Epithelial cell of prostate (primary cell): Measurements from ENCODE around the gene KIAA0040.

Experiments
- DNase-seq: peaks from one replicate; pipeline ENCODE4 v3.0.0-alpha.2; 2011; ENCODE audit warnings: low read depth, low spot score
- H3K27ac ChIP-seq: fragments of 450-650 bp; 2 replicates; pipeline ENCODE4 v1.5.1; 2017; ENCODE audit warnings: mild to moderate bottlenecking

The KIAA0040 gene

GRCh38 chr1:175174309-175175102 is 18.1 kb downstream of the KIAA0040 start:
- no peak overlapping the region for H3K27ac ChIP-seq
- DNase-seq = no peak

DNA sequence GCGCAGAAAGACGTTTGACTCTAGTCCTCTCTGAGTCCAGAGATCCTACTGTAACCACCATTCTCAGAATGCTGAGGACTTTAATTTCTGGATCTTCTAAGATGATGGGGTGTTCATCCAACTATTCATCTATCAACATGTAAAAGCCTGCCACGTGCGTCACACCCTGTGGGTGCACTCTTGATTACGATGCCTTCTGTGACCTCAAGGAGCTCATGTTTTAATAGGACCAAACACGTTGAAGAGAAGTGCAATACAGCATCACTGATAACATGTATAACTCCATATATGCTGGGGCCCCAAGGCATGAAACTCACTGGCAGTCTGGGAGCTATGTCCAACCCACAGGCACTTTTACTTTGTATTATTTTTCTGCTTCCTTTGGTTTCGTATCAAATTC is 19.0 kb downstream of the KIAA0040 start:
- no peak for DNase-seq
- no peak overlapping the region for H3K27ac ChIP-seq

DNA sequence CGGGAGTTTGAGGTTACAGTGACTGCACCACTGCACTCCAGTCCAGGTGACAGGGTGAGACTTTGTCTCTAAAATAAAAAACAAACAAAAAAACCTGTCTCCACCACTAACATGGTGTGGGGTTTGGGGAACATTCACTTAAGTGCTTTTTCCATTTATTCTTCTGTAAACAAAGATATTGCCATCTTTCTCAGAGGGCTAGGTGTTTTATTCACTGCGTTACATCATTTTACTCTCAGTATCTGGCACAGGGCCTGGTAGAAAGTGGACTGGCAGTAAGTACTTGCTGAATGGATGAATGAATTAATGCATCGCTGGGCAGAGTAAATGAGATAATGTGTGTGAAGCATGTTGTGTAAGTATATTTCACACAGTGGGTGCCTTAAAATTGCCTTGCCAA is 20.1 kb downstream of the KIAA0040 start:
- H3K27ac ChIP-seq = no peak overlapping the region
- no peak for DNase-seq

DNA sequence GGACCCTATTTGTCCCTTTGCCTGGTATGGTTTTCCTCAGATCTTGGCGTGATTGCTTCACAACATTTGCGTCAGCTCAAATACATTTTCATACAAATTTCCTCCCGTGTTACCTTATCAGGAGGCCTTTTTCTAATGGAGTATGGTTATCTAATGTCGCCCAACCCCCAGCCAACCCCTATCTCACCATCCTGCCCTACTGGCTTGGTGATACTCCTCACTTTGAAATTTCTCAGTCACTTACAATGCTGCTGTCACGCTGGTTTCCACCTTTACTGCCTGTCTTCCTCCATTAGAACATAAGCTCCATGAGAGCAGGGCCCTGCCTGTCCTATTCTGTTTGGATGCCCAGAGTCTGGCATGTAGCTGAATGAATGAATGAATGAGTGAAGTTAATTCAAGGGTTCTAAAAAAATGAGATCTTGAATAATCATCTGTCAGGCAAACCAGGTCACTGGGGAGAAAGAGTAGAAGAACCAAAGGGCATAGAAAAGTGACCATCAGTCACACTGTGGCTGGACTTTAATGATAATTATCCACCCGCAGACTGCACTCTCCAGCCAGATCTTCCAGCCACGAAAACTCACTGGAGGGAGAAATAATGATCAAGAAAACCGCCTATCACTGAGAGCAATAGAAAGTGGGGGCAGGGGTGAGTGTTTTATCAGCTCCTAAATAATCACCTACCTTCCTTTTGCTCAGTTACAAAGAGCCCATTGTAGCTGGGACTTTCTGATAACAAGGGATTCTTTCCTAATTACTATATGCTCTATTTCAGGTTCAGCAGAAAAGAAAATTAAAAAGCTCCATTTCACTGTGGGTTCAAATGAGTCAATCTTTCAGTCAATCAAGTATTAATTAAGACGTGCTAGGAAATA is 21.3 kb downstream of the KIAA0040 start:
- no peak overlapping the region for H3K27ac ChIP-seq
- no peak for DNase-seq

GRCh38 chr1:175169286-175170018 is 23.1 kb downstream of the KIAA0040 start:
- peak overlapping the region; percentile 69 for H3K27ac ChIP-seq
- DNase-seq = peak; percentile 56

DNA sequence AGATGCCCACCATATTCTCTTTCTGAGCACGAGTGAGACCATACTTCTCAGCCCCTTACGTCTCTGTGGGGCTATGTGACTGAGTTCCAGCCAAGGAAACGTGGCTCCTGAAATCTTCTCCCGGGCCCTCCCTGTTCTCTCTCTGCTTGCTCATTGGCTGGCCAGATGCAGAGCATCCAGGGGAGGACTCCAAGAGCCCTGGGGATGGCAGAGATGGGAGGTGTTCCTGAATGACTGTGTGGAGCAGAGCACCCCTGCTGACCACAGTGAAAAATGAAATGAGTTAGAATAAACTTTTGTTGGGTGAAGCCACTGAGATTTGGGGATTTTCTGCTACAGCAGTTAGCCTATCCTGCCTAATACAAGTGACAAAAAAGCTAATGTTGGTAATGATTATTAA is 23.8 kb downstream of the KIAA0040 start:
- no peak for DNase-seq
- H3K27ac ChIP-seq = peak overlapping the region; percentile 69

- H3K27ac ChIP-seq = no peak overlapping the region
- no peak for DNase-seq
Observed at GRCh38 chr1:175167861-175168260, 24.7 kb downstream of the KIAA0040 start.

DNA sequence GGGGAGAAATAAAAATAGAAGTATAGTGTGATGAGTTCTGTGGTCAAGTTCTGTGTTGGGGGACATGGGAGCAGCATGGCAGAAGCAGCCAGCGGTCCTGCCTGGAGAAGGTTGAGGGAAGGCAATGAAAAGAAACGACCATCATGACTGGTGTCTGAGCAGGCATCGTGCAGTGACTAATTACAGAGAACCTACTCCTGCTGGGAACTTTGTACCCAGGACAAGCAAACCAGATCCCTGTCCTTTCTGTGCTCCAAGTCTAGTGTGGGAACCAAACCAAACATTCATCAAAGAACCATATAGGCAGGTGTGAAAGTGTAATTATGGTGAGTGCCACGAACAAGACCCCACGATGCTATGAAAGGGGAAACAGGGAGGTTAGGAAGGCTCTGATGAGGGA is 25.8 kb downstream of the KIAA0040 start:
- no peak overlapping the region for H3K27ac ChIP-seq
- no peak for DNase-seq

- no peak for DNase-seq
- H3K27ac ChIP-seq = no peak overlapping the region
Observed at GRCh38 chr1:175164751-175165150, 27.8 kb downstream of the KIAA0040 start.

DNA sequence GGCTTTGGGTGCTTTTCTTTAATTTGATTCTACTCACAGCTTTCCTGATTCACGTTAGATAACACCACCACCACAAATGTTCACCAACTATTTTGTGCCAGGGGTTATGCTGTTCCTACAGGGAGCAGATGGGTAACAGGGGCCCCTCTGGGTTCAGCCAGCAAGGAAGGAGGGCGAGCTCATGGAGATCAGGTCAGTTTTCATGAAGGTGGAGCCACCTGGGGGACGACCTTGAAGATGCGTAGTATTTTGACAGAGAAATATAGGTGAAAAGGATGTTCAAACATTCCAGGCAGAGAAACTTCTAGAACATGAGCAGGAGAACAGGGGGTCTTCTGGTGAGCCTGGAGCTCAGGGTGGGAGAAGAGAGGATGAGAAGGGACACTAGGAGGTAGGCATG is 28.9 kb downstream of the KIAA0040 start:
- no peak overlapping the region for H3K27ac ChIP-seq
- DNase-seq = no peak

DNA sequence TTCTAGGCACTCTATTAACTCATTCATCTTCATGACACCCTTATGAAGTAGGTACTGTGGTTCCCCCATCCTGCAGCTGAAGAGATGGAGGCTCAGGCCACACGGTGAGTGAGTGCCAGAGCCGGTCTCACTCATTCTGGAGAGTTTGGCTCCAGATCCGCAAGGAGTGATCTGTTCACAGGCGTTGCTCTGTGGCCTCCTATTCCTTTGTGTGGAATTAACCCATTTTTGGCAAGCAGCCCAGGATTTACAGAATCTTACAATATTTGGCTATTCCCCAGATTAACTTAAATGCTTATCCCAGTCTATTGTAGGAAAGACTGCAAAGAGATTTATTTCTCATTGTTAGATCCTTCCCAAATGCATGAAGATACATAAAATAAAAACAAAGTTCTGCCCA is 29.6 kb downstream of the KIAA0040 start:
- DNase-seq = no peak
- H3K27ac ChIP-seq = no peak overlapping the region

DNA sequence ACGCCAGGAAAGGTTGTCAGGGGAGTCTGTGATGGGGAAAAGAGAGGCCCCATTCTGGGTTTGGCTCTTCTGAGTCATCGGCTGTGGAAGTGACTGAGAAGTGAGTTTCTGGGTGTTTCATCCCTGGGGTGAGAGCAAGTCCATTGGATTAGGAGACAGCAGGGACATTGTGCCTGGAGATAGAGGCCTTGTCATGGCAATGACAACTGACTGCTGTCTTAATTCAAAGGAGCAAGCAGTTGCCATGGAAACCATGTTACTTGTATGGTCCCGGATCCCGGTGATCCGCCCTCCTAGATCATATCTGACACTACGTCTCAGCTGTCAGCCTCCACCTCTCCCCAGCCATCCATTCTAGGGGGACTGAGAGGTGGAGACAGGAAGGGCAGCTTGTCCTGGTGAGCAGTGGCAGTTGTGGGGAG is 34.4 kb downstream of the KIAA0040 start:
- DNase-seq = no peak
- H3K27ac ChIP-seq = peak overlapping the region; percentile 40

DNA sequence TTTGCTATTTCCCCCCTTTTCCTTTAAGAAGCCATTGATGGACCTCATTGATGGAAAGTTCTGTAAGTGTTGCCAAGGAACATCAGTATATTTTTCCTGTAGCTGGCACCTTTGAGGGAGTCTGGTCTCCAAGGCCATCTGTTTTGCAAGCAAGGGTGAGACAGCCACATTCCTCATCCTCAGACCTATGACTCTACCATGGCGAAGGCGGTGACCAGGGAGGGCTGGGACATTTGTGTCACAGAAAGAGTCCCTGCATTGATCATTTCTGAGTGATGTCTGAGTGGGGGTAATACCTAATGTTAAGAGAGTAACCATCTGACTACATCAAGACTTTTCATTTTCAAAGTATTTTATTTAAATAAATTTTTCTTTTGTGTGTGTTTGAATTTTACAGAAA is 35.4 kb downstream of the KIAA0040 start:
- DNase-seq = no peak

GRCh38 chr1:175155936-175156335 is 36.6 kb downstream of the KIAA0040 start:
- no peak for DNase-seq
- H3K27ac ChIP-seq = no peak overlapping the region

More for the DNA sequence above, 35.4 kb downstream of the KIAA0040 start:
- H3K27ac ChIP-seq = no peak overlapping the region

DNA sequence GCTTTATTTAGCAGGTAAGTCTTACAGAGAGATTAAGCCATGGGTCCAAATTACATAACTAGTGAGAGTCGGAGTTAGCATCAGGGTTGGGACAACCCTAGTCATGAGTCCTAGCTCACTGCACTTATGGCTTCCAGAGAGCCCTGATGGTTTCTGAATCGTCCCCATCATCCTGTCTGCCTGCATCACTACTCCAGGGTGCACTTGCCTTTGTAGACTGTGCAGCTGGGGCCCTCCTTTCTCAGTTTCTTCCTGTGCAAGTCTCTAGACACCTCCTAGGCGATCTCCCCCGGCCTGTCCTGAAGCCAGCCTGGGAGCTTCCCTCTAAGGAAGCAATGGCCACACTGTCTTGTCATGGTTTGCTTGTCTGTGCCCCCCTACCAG is 37.1 kb downstream of the KIAA0040 start:
- DNase-seq = no peak
- H3K27ac ChIP-seq = no peak overlapping the region

DNA sequence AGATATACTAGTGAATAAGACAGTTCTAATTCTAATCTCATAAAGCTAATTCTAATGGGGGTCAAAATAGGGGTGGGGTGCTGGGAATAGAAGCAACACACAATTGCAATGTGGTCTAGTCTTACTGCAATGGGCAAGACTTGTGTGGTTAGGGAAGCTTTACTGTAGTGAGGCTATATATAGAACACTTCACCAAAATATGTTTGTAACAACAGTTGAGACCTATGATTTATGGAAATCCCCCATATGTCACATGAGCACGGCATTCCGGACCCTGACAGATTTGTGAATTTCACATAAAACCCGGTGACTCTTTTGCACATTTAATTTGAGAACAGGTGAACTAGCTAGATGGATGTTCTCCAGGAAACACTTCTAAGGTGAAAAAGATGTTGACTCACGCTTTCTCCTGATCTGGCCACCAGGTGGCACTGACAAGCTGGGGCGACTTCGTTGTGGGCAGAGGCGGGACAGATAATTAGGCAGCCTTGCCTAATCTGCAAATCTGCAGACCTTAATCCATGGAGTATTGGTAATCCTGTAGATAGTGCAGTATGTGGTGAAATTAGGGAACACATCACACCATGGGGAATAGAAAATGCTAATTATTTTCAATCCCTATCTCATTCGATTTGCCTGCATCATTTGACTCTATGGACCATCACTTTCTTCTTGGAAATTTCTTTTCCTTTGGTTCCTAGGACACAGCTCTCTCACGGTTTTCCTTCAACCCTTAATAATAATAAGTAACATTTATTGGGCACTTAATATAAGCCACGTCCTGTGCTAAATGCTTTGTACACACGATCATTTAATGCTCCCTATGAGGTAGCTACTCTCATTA is 37.7 kb downstream of the KIAA0040 start:
- DNase-seq = no peak
- no peak overlapping the region for H3K27ac ChIP-seq

DNA sequence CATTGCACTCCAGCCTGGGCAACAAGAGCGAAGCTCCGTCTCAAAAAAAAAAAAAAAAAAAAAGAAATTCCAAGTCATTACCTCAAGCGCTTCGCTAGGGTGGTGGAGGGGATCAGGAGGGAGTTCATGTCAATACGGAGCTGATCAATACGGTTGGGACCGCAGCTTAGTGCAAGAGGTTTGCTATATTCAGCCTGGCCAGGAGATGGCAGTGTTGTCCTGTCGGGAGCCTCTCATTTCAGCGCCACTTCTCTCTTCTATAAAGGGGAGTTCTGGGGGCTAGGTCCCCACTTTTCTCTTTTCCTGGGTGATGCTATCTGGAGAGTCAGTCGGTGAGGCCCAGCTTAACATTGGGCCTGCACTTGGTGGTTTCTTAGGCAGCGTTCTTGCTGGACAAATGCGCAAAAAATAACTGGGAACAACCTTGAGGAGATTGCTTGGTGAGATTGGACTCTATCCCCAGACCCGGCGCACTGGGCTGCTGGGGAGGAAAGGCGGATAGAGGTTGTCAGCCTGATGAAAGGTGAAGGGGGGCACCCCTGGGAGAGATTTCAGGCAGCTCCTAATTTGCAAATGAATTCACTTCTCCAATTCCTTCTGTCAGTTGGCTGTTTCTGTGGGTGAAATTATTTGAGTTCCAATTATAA is 40.4 kb downstream of the KIAA0040 start:
- no peak overlapping the region for H3K27ac ChIP-seq
- no peak for DNase-seq

- DNase-seq = no peak
- no peak overlapping the region for H3K27ac ChIP-seq
Observed at GRCh38 chr1:175150596-175151319, 41.8 kb downstream of the KIAA0040 start.

DNA sequence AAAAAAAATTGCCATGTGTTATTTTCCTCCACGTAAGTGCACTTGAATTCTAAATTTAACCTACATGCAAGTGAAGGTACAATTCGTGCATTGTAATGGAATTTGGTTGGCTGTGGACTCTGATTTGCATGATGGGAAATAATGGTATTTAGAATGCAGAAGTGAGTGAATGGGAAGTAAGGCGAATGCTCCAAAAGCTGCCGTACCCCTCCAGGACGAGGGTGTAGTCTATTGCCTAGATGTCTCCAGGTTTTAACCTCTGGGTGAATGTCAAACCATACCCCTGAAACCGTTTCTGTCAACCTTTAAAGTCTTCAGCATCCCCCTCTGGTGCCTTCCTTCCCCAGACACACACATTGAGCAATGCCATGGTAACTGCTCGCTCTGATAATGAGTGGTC is 44.5 kb downstream of the KIAA0040 start:
- H3K27ac ChIP-seq = no peak overlapping the region
- DNase-seq = no peak
